ENCODE data around the gene NDUFB8.
"Not testable (repeated sequence)": the region's sequence is repeated elsewhere in the genome, so short reads cannot be mapped to it uniquely, and the experiment has no call there.

NDUFB8 gene

GRCh38 chr10:100529475-100530298 is at the start of gene NDUFB8:
Gene NDUFB8 (minus strand): TSS chr10:100529871. CDS start chr10:100529851, 20 bp downstream.
- peak; percentile 92 for DNase-seq (ENCODE audit: low spot score)

- no peak for DNase-seq (ENCODE audit: low spot score)
Observed at GRCh38 chr10:100576282-100576635, 46.6 kb upstream of the NDUFB8 start.

- DNase-seq (ENCODE audit: low spot score) = no peak
Observed at GRCh38 chr10:100575585-100576281, 46.1 kb upstream of the NDUFB8 start.

GRCh38 chr10:100575146-100575545 is 45.5 kb upstream of the NDUFB8 start:
- not testable (repeated sequence) for DNase-seq (ENCODE audit: low spot score)

GRCh38 chr10:100571084-100571856 is 41.6 kb upstream of the NDUFB8 start:
- no peak for DNase-seq (ENCODE audit: low spot score)

GRCh38 chr10:100570506-100570905 is 40.8 kb upstream of the NDUFB8 start:
- no peak for DNase-seq (ENCODE audit: low spot score)

- no peak for DNase-seq (ENCODE audit: low spot score)
Observed at GRCh38 chr10:100569687-100570481, 40.2 kb upstream of the NDUFB8 start.

- DNase-seq (ENCODE audit: low spot score) = no peak
Observed at GRCh38 chr10:100568912-100569311, 39.2 kb upstream of the NDUFB8 start.

GRCh38 chr10:100567826-100568225 is 38.2 kb upstream of the NDUFB8 start:
- DNase-seq (ENCODE audit: low spot score) = no peak

GRCh38 chr10:100567249-100567648 is 37.6 kb upstream of the NDUFB8 start:
- no peak for DNase-seq (ENCODE audit: low spot score)

GRCh38 chr10:100566561-100566960 is 36.9 kb upstream of the NDUFB8 start:
- DNase-seq (ENCODE audit: low spot score) = no peak

- no peak for DNase-seq (ENCODE audit: low spot score)
Observed at GRCh38 chr10:100565206-100565985, 35.7 kb upstream of the NDUFB8 start.

GRCh38 chr10:100562008-100562672 is 32.5 kb upstream of the NDUFB8 start:
- peak; percentile 40 for DNase-seq (ENCODE audit: low spot score)

GRCh38 chr10:100561005-100561404 is 31.3 kb upstream of the NDUFB8 start:
- DNase-seq (ENCODE audit: low spot score) = no peak

GRCh38 chr10:100560248-100560647 is 30.6 kb upstream of the NDUFB8 start:
- no peak for DNase-seq (ENCODE audit: low spot score)

- DNase-seq (ENCODE audit: low spot score) = no peak
Observed at GRCh38 chr10:100554902-100555301, 25.2 kb upstream of the NDUFB8 start.

- no peak for DNase-seq (ENCODE audit: low spot score)
Observed at GRCh38 chr10:100553929-100554328, 24.3 kb upstream of the NDUFB8 start.

GRCh38 chr10:100551738-100552137 is 22.1 kb upstream of the NDUFB8 start:
- no peak for DNase-seq (ENCODE audit: low spot score)

GRCh38 chr10:100551196-100551595 is 21.5 kb upstream of the NDUFB8 start:
- DNase-seq (ENCODE audit: low spot score) = no peak

- DNase-seq (ENCODE audit: low spot score) = no peak
Observed at GRCh38 chr10:100544950-100545349, 15.3 kb upstream of the NDUFB8 start.
